ENCODE results near the gene RMND5A.
"Not testable (repeated sequence)": the region's sequence is repeated elsewhere in the genome, so short reads cannot be mapped to it uniquely, and the experiment has no call there.

The RMND5A gene

GRCh38 chr2:86714579-86715173 lies 5.4 kb upstream of the RMND5A start:
- not testable (repeated sequence) for DNase-seq (ENCODE audit: low spot score)

DNA sequence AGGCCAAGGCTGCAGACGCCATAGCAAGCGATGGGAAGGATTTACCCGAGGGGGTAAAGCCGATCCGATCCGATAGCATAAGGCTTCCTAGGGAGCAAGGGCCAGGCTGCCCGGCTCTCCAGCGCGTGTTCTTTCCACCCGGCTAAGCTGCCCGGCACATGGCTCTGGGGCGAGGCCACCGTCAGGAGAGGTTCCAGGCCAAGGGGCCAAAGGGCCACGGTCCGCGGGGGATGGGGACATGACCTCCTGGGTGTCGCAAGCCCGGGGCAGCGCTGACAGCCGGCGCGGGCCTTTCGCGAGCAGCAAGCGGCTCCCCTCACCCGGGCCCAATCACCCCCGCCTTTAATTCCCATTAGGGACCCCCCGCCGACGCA lies 841 bp upstream of the RMND5A start:
- not testable (repeated sequence) for DNase-seq (ENCODE audit: low spot score)

GRCh38 chr2:86720540-86721320 lies 639 bp downstream of the RMND5A start:
- peak; percentile 12 for DNase-seq (ENCODE audit: low spot score)

- not testable (repeated sequence) for DNase-seq (ENCODE audit: low spot score)
These were observed 5.6 kb downstream of the RMND5A start for GRCh38 chr2:86725706-86726105.

DNA sequence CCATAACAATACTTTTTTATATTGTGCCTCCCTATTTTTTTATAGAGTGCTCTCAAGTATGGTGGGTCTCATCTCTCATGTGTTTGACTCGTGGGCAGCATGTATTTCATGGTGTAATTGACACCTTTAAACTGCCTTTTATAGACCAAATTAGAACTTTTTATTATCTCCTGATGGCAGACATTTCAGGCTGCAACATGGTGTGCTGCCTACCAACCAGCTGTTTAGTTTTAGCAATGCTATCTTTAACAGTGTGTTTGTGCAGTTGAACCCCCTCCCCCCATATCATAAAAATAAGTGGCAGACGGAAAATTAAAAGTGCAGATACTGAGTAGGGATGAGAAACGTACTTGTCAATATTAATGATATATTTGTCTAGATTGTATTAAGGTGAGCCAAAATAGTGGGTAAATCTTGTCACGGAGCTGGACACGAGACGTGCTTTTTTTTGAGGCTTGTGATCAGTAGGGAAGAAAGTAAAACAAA lies 12.0 kb downstream of the RMND5A start:
- DNase-seq (ENCODE audit: low spot score) = not testable (repeated sequence)

DNA sequence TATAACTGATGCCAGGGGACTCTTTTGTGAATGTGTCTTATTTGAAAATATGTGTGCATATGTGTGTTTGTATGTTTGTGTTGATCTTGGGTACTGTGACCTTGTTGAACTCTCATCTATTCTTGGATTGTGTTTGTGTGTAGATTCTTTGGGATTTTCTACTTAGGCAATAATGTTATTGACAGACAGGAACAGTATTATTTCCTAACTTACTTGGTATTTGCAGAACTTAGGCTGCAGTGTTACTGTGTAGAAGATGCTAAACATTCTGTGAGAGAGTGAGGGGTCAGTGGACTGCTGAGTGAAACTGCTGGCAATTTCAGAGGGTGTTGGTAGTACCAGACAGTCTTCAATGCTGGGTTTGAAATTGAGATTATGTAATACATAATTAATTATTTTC lies 12.7 kb downstream of the RMND5A start:
- not testable (repeated sequence) for DNase-seq (ENCODE audit: low spot score)

DNA sequence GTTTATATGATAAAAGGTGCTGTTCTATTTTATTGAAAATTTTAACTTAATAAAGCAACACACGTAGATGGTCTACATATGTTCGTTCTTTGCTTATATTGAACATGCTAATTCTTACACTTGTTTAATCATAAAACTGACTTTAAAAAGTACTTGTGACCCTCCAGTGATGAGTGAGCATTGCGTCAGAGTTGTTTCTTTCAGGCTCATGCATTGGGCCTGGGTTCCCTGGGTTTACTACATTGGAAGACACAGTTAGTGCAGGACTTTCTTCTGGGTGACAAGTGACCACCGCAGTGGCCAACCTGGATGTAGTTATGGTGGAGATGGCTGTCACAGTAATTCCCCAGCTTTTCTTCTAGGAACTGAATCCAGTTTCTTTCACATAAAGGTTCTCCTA lies 13.4 kb downstream of the RMND5A start:
- DNase-seq (ENCODE audit: low spot score) = not testable (repeated sequence)

DNA sequence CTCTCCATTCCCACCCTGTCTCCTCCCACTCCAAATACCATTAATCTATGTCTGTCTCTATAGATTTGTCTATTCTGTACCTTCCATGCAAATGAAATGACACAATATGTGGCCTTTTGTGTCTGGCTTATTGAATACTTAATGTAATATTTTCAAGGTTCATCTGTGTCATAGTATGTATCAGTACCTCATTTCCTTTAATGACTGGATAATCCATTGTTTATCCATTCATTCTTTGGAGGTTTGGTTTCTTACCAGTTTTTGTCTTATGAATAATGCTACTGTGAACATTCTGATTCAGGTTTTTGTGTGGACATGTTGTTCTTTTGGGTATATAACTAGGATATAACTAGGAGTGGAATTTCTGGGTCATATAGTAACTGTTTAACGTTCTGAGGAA lies 14.8 kb downstream of the RMND5A start:
- DNase-seq (ENCODE audit: low spot score) = not testable (repeated sequence)

GRCh38 chr2:86739485-86739884 lies 19.4 kb downstream of the RMND5A start:
- not testable (repeated sequence) for DNase-seq (ENCODE audit: low spot score)

GRCh38 chr2:86739889-86740288 lies 19.8 kb downstream of the RMND5A start:
- DNase-seq (ENCODE audit: low spot score) = not testable (repeated sequence)

DNA sequence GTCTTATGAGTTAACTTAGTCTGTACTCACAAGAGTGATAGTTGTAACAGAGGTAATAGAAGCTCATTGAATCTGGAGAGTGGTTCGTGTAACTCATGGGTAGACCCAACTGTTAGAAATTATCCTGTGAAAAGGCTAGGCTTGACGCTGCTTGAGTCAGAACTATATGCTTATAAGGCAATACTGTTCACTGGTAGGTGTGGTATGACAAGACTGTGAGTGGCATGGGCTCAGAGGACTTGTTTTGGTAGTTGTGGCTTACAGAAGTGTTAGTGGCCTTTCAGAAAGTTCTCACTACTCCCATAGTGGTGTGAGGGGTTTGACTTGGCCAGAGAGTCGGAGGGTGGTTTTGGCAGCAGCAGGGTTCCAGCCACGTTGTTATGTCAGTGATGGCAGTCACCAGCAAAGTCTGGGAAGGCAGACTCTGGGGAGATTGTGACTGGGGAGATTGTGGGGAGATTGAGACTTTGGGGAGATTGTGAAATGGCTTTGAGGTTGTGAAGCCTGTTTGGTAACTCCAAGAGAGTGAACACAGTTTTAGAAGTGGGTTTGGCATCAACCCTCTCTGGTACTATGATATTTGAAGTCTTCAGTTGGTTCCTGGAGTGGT lies 21.9 kb downstream of the RMND5A start:
- DNase-seq (ENCODE audit: low spot score) = not testable (repeated sequence)

DNA sequence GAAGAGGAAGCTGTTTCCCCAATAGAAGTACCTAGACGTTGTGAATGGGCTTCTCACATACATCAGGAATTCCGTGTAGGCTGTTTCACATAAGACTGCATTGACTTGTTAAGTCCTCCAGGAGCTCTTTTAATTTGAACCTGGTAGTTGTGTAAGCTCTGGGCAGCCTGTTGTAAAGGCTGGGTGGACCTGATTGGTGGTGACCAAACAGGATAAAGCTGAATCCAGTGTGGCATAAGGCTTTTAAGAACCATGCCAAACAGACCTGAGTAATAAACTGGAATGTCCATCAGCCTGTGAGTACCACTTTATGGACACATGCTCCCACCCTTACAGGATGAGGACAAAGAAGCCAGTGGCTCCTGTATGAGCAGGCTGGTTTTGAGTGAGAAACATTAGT lies 24.1 kb downstream of the RMND5A start:
- DNase-seq (ENCODE audit: low spot score) = no peak

- DNase-seq (ENCODE audit: low spot score) = no peak
These were observed 26.8 kb downstream of the RMND5A start for GRCh38 chr2:86746939-86747338.

GRCh38 chr2:86747711-86748639 lies 27.9 kb downstream of the RMND5A start:
- DNase-seq (ENCODE audit: low spot score) = peak; percentile 18

- no peak for DNase-seq (ENCODE audit: low spot score)
These were observed 30.2 kb downstream of the RMND5A start for GRCh38 chr2:86750240-86750839.

DNA sequence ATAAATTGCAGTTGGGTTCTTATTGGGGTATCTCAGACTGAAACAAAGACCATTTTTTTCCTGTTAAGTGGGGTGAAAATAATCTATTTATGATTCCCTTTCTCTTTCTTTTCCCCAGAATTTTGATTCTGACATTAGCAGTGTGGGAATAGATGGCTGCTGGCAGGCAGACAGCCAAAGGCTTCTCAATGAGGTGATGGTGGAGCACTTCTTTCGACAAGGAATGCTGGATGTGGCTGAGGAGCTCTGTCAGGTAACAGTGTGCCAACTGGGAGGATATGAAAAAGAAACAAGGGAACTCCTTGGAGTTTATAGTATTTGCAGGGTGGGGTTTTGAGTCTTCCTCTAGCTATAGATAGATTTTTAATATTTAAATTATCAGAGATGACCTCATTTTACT lies 31.7 kb downstream of the RMND5A start:
- DNase-seq (ENCODE audit: low spot score) = no peak

DNA sequence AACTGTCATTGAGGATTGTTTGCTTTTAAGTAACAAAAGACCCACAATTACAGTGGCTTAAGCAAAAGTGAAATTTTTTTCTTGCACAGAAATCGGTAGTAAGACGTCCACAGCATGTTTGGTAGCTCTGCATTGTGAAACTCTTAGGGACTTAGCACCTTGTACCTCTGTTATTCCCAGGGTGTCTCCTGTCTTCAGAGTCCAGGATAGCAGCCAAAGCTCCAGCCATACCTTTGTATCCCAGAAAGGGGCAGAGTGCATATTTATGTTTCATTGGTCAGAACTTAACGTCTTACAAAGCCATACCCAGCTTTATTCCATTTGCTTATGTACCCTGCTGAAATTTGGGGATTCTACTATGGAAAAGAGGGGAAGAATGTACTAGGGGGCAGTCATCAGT lies 32.8 kb downstream of the RMND5A start:
- DNase-seq (ENCODE audit: low spot score) = no peak

- no peak for DNase-seq (ENCODE audit: low spot score)
These were observed 33.5 kb downstream of the RMND5A start for GRCh38 chr2:86753606-86754005.

- no peak for DNase-seq (ENCODE audit: low spot score)
These were observed 38.3 kb downstream of the RMND5A start for GRCh38 chr2:86758405-86758804.

DNA sequence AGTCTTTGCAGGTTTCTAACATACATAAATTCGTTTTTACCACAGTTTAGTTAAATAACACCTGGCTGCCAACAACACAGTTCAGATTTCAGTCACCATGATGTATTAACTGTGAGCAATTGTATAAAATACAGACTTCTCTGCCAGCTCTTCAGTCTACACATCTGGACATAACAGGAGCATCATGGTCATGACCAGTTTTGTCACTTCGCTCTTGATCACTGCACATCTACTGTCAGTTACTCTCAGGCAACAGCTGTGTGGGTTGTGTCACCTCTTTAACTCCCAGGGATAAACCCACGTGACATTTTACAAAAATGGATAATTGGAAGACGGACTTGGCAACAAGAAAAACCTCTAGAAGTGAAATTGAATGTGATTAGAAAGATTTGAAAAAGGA lies 40.3 kb downstream of the RMND5A start:
- no peak for DNase-seq (ENCODE audit: low spot score)

- peak; percentile 58 for DNase-seq (ENCODE audit: low spot score)
These were observed 44.7 kb downstream of the RMND5A start for GRCh38 chr2:86764661-86765309.
